ENCODE measurements around the gene CAPN10.

CAPN10 gene

DNA sequence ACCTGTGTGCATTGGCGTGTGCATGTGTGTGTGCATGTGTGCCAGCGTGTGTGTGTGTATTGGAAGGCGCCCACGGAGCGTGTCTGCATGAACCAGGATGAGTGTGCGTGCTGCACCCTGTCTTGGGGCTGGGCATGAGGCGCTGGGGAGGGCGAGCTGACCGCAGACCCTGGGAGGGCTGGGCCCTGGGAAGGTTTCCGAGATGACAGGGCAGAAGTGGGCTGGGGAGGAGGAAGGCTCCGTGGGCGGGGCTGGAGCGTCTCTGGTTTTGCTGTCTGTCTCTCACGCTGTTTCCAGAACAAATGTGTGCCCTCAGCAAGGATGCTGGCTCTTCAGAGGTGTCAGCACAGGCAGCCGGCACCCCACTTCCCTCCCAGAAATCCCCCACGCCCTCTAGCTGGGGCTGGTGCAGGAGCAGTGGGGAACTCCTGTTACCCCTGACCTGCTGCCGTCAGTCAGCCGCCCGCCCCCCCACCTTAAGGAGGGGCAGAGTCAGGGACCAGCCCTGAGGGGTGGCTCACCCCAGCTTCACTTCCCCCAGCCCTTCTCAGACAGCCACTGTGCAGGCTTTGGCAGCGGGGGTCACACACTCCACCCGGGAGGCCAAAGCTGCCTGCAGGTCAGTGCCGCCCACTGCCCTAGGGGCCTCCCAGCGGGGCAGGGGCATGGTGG, 38.6 kb downstream of the CAPN10 start, which contains the start of gene GPR35:
Gene GPR35 (plus strand): TSS at position 531 of the 672 bp plus-strand sequence. CDS start 4,473 bp downstream, outside the sequence.
- no peaks in the 10 kb centered on the region for H3K36me3 ChIP-seq (ENCODE audit: low read length)
- TF ChIP-seq EZH2phosphoT487 (conservative IDR thresholded peaks at IDR 0.05; ENCODE audit: low read length) = no peak
- TF ChIP-seq CTCF (IDR thresholded peaks at IDR 0.05; ENCODE audit: insufficient read depth, low read length, poor library complexity, severe bottlenecking) = no peak
- H3K27ac ChIP-seq (ENCODE audit: low read depth, low read length) = no peak within 1 kb of the TSS
- no peaks in the 10 kb centered on the region for H3K27me3 ChIP-seq (ENCODE audit: low read length)
- H3K9ac ChIP-seq (ENCODE audit: low read length) = no peak within 1 kb of the TSS
- no peak within 1 kb of the TSS for H3K4me3 ChIP-seq (ENCODE audit: insufficient read depth, low read length, poor library complexity, severe bottlenecking)
- H3K9me3 ChIP-seq (ENCODE audit: insufficient read depth, low read length) = no peaks in the 10 kb centered on the region
- no peak within 1 kb of the TSS for H3K4me2 ChIP-seq (ENCODE audit: low read depth, low read length, poor library complexity, severe bottlenecking)
- no peaks in the 10 kb centered on the region for H3K79me2 ChIP-seq (ENCODE audit: insufficient read depth, low read length)
- no peaks in the 10 kb centered on the region for H4K20me1 ChIP-seq (ENCODE audit: low read depth, low read length)
- no peaks in the 10 kb centered on the region for H3K9me2 ChIP-seq (replicated peaks; ENCODE audit: insufficient read depth, low read length)
- no peak within 1 kb of the TSS for H2AFZ ChIP-seq (ENCODE audit: low read depth, low read length, severe bottlenecking)
- no peaks in the 10 kb centered on the region for H3F3A ChIP-seq (ENCODE audit: insufficient read depth)

DNA sequence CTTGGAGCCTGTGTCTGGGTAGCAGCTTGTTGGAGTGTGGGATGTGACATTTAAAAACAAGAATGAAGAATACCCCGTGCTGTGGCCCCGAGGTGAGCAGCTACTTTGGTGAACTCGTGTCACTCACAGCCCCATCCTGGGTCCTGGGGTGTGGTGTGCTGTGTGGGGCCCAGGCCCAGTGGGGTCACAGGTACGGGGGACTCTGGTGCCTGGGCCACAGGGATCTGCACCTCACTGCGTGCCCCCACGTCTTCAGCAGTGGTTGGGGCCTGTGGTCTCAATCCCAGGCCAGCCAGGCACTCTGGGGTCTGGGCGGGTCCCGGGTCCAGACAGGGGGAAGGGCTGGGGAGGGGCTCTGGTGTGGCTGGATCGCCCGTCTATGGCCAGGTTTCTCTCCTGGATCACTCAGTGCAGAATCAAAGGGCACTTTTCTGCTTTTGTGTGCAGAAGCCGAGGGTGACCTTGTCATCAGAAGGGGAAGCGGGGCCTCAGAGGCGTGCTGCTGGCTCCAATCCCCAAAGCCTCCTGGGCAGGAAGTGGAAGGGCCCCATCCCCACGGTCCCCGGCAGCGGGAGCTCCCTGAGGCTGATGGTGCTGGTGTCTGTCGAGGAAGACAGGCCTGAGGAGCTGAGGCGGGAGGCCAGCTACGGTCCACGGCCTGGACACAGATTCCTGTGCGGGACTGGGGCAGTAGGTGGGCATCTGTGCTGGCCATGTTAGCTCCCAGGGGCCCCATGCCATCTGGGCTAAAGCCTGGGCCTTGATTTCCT, 40.2 kb downstream of the CAPN10 start:
- Histone ChIP-seq H3K79me2 (ENCODE audit: insufficient read depth, low read length) (no peaks in the 10 kb centered on the region), H3K9me3 (ENCODE audit: insufficient read depth, low read length) (no peaks in the 10 kb centered on the region), H4K20me1 (ENCODE audit: low read depth, low read length) (no peaks in the 10 kb centered on the region), H3K27me3 (ENCODE audit: low read length) (no peaks in the 10 kb centered on the region), H3K36me3 (ENCODE audit: low read length) (no peaks in the 10 kb centered on the region), H2AFZ (ENCODE audit: low read depth, low read length, severe bottlenecking) (no peak overlapping the region), H3K27ac (ENCODE audit: low read depth, low read length) (no peak overlapping the region), H3K4me3 (ENCODE audit: insufficient read depth, low read length, poor library complexity, severe bottlenecking) (no peak overlapping the region), H3K9ac (ENCODE audit: low read length) (no peak overlapping the region), H3K4me2 (ENCODE audit: low read depth, low read length, poor library complexity, severe bottlenecking) (no peak overlapping the region), H3F3A (ENCODE audit: insufficient read depth) (no peaks in the 10 kb centered on the region), H3K9me2 (replicated peaks; ENCODE audit: insufficient read depth, low read length) (no peaks in the 10 kb centered on the region)
- TF ChIP-seq EZH2phosphoT487 (conservative IDR thresholded peaks at IDR 0.05; ENCODE audit: low read length) (no peak), CTCF (IDR thresholded peaks at IDR 0.05; ENCODE audit: insufficient read depth, low read length, poor library complexity, severe bottlenecking) (no peak)

GRCh38 chr2:240627736-240628506, 41.4 kb downstream of the CAPN10 start:
- Histone ChIP-seq H3K4me2 (ENCODE audit: low read depth, low read length, poor library complexity, severe bottlenecking) (no peak overlapping the region), H3K27me3 (ENCODE audit: low read length) (no peaks in the 10 kb centered on the region), H3K27ac (ENCODE audit: low read depth, low read length) (no peak overlapping the region), H3F3A (ENCODE audit: insufficient read depth) (no peaks in the 10 kb centered on the region), H3K36me3 (ENCODE audit: low read length) (no peaks in the 10 kb centered on the region), H3K9me3 (ENCODE audit: insufficient read depth, low read length) (no peaks in the 10 kb centered on the region), H4K20me1 (ENCODE audit: low read depth, low read length) (no peaks in the 10 kb centered on the region), H2AFZ (ENCODE audit: low read depth, low read length, severe bottlenecking) (no peak overlapping the region), H3K9ac (ENCODE audit: low read length) (no peak overlapping the region), H3K9me2 (replicated peaks; ENCODE audit: insufficient read depth, low read length) (no peaks in the 10 kb centered on the region), H3K79me2 (ENCODE audit: insufficient read depth, low read length) (no peaks in the 10 kb centered on the region), H3K4me3 (ENCODE audit: insufficient read depth, low read length, poor library complexity, severe bottlenecking) (no peak overlapping the region)
- no peak for TF ChIP-seq EZH2phosphoT487 (conservative IDR thresholded peaks at IDR 0.05; ENCODE audit: low read length)
- TF ChIP-seq CTCF (IDR thresholded peaks at IDR 0.05; ENCODE audit: insufficient read depth, low read length, poor library complexity, severe bottlenecking) = no peak

All from SU-DHL-6 (cell line).